Coronary artery (tissue), 2 donors: Measurements from ENCODE around the gene HMCN2.

ENCODE experiments used
- DNase-seq: peaks from one replicate; pipeline ENCODE4 v3.0.0-alpha.2; 2017; ENCODE audit warnings: low spot score
- H3K27ac ChIP-seq, 2 donors: fragments of 200-600 bp; sonication (generic); one replicate each; pipeline ENCODE4 v1.5.1; 2016 to 2019
- H3K4me3 ChIP-seq: fragments of 200-600 bp; sonication (generic); 2 replicates; pipeline ENCODE4 v1.5.1; 2016; ENCODE audit warnings: mild to moderate bottlenecking, moderate library complexity
- TF ChIP-seq, protein P1 (sequence below): fragments of 200-600 bp; sonication (generic); IDR thresholded peaks from one replicate; pipeline ENCODE4 v1.5.1; 2019; ENCODE audit warnings: antibody characterized with exemption

Gene HMCN2

GRCh38 chr9:130441031-130441430 lies 175.5 kb downstream of the HMCN2 start:
- DNase-seq = no peak
- H3K27ac ChIP-seq = no peak overlapping the region
- no peak overlapping the region for H3K4me3 ChIP-seq
- TF ChIP-seq, protein P1, sequence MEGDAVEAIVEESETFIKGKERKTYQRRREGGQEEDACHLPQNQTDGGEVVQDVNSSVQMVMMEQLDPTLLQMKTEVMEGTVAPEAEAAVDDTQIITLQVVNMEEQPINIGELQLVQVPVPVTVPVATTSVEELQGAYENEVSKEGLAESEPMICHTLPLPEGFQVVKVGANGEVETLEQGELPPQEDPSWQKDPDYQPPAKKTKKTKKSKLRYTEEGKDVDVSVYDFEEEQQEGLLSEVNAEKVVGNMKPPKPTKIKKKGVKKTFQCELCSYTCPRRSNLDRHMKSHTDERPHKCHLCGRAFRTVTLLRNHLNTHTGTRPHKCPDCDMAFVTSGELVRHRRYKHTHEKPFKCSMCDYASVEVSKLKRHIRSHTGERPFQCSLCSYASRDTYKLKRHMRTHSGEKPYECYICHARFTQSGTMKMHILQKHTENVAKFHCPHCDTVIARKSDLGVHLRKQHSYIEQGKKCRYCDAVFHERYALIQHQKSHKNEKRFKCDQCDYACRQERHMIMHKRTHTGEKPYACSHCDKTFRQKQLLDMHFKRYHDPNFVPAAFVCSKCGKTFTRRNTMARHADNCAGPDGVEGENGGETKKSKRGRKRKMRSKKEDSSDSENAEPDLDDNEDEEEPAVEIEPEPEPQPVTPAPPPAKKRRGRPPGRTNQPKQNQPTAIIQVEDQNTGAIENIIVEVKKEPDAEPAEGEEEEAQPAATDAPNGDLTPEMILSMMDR = no peak

GRCh38 chr9:130442746-130443455 lies 177.3 kb downstream of the HMCN2 start:
- Histone ChIP-seq H3K4me3 (no peak overlapping the region), H3K27ac (no peak overlapping the region)
- no peak for DNase-seq
- TF ChIP-seq, protein P1 = no peak

DNA sequence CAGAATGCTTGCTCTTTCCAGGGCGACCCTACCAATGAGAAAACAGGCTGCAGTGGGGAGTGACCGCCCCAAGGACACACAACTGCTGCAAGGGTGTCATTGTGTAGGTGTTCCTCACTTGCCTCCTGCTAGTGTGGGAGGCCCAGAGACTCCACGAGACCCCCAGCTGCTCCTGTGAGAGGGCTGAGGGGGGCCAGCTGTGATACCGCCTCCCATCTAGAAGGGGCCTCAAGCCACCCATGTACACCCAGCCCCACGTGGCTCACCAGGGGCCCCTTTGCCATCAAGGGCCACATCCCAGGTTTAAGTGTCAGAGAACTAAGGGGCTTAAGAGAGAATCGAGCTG lies 177.9 kb downstream of the HMCN2 start:
- H3K4me3 ChIP-seq = no peak overlapping the region
- no peak for DNase-seq
- peak overlapping the region in 1 of 2 donors; percentile 88 for H3K27ac ChIP-seq
- TF ChIP-seq, protein P1 = no peak

DNA sequence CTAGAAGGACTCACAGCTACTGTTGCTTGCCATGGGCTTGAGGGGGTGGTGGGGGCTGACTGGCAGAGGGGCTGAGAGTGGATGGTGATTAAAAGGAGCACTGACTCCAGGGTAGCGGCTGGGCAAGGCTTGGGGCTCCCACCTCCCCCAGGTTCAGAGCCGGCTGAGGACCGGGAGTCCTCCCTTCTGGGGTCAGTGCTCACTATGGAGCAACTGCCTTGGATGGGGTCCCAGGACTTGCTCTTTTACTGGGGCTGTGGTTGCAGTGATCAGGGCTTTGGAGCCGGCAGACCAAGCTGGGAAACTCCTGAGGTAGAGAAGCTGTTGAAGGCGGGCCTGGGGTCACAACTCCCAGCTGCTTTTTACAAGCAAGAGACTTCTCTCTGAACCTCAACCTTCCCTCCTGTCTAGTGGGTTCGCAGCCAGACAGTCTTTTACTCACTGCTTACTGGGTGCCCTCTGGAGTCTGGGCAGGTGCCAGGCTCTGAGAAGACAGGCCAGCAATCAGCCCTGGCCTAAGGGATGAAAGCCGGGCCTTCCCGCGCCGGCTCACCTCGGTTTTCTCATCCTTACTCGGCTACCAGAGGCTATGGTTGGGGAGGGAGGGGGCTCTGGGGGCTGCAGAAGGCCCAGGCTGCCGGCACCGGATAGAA lies 178.4 kb downstream of the HMCN2 start:
- DNase-seq = no peak
- peak overlapping the region; percentile 81 for H3K4me3 ChIP-seq

GRCh38 chr9:130444565-130445221 lies 179.1 kb downstream of the HMCN2 start, which contains the start of gene ASS1:
Gene ASS1 (plus strand): TSS chr9:130444961. CDS start chr9:130452229, 7,268 bp downstream.
- DNase-seq = no peak
- Histone ChIP-seq H3K27ac (peak within 1 kb of the TSS; percentile 83 to 88), H3K4me3 (peak within 1 kb of the TSS; percentile 81)
- TF ChIP-seq, protein P1 = no peak

More for the DNA sequence above, 178.4 kb downstream of the HMCN2 start:
- TF ChIP-seq, protein P1 = no peak
- H3K27ac ChIP-seq = peak overlapping the region; percentile 83 to 88

- TF ChIP-seq, protein P1 = no peak
Measured at GRCh38 chr9:130445268-130445983, 179.9 kb downstream of the HMCN2 start.

More at GRCh38 chr9:130445268-130445983, 179.9 kb downstream of the HMCN2 start:
- DNase-seq = peak; percentile 91
- peak overlapping the region; percentile 81 for H3K4me3 ChIP-seq
- H3K27ac ChIP-seq = peak overlapping the region; percentile 83 to 88
